Stimulated activated CD8-positive, alpha-beta memory T cell treated with anti-CD3 and anti-CD28 coated beads, Interleukin-2, amount 100 ng/mL, for 48 hours (primary cell): ENCODE results near the gene BMPER.

Experiments
- DNase-seq, 2 donors: peaks; one replicate each; pipeline ENCODE4 v3.0.0-alpha.2; 2020; ENCODE audit warnings: low read depth in 2 of 2

Gene BMPER

DNA sequence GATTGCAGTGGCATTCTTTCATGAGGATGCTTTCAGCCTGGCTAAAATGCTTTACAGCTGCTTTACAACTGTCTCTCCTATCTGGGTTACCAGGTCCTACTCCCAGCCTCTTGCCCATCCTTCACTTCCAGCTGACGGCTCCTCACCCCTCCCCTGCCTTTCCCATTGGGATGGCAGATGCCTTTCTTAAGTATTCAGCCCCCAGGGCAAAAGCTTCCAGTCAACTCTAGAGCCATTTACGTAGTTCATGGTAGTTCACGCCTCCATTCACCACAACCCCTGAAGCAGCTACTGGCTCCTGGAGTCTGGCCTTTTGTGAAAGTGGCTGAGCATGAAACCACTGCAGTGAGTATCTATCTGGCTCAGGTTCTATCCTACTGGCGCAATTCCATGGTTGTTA, 17.2 kb upstream of the BMPER start:
- no peak for DNase-seq

DNA sequence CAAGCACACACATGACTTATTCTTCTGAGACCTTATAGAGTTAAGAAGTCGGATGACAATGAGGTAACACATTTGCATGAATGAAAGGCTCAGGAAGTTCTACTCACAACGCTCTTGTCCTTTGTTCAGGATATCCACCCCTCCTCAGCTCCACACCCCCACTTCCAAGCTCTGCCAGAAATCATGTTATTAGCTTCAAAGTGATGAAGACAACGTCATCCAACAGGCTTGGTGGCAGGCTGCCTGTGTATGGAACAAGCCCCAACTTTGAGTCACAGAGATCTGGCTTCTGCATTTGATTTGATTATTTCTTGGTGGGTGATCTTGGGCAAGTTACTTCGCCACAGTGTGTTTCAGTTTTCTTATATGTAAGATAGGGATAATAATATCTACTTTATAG, 12.4 kb upstream of the BMPER start:
- DNase-seq = no peak

DNA sequence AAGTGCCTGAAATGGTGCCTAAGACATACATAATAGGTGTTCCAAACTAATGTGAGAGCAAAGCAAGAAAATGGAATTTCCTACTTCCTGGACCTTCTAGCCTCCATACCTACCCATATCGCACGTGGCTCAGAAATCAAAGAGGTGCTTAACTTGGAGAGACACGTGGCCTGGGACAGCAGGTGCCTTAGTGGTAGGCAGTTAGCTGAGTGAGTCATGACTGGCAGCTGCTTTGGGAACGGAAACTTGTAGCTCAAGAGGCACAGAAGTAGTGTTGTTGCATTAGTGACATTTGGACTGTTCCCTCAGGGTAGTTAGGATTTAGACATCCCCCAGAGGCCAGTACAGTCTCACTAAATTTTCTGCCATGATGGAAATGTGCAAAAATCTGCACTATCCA, 12.0 kb upstream of the BMPER start:
- no peak for DNase-seq

DNA sequence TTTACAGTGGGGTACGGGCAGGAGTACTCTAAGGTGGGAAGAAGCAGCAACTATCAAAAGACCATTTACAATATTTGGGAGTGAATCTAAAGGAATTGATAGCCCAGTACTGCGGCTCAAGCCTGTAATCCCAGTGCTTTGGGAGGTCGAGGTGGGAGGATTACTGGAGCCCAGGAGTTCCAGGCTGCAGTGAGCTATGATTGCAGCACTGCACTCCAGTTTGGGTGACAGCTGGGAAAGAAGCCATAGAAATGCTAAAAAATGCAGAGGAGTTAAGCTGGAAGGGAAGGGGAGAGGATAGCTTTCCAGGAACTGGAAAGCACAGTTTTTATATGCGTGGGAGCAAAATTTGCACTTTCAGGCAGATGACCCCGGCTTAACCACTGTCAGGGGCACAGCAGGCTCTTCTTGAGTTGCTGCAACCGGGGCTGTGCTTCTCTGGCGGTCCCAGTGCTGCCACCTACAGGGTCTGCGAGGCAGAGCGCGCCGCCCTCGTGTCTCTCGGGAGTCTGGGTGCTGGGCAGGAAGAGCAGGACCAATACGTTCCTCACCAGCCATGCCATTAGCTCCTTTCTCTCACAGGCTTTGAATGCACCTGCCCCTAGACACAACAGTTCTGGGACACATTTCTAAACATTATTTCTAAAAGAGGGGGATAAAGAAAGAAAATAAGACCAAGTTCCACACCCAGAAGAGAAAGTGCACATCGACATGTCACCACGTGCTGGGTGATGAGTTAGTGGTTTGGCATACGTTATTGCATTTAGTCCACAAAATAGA, 10.1 kb upstream of the BMPER start:
- DNase-seq = peak; percentile 58 to 72

DNA sequence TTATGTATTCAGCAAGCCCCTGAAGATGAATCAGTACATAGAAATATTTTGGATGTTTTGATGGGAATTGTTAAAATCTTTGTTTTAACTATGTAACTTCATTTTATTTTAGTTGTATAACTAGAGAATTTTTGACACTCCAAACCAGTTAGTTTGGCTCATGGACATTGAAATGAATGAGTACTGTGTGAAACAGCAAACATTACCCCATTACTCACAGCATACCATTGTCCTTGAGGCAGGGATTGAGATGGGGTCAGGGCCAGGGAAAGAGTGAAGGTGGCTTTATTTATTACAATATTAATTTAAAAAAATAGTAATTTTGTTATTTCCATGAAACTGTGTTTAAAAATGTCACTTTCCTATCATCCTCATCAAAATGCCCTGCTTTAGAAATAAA, 4.8 kb upstream of the BMPER start:
- DNase-seq = no peak

DNA sequence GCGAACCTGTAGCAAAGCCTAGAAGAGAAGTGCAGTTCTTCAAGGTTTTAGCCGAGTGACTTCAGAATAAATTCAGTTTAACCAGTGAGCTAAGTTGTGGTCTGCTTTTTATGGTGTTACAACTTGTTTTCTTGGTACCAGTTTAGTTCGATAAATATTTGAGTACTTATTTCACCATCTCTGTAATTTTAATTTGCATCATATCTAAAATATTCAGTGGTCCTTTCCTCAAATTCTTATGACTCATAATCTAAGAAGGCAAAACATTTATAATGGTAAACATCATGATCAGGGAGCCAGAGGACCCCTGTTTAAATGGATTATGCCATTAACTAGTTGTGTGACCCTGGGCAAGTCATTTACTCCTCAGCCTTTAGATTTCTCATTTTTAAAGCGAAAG, 4.1 kb upstream of the BMPER start:
- no peak for DNase-seq

DNA sequence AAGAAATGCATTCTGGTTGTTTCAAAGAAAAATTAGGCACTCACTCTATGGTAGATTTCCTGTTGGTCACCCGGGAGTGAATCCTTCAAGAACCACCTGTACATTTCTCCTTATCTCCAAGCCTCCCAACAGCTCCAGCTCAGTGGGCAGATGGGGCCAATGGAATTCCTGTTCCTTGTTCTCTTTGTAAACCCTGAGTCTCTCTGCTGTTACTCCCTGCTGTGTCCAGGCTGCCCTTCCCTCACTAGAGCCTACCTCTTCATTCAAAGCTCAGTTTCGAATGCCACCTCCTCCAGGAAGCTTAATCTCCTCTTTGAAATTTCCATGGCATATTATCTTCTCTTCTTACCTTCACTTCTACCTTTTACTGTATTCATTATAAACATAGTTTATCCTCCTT, 3.5 kb upstream of the BMPER start:
- DNase-seq = no peak

DNA sequence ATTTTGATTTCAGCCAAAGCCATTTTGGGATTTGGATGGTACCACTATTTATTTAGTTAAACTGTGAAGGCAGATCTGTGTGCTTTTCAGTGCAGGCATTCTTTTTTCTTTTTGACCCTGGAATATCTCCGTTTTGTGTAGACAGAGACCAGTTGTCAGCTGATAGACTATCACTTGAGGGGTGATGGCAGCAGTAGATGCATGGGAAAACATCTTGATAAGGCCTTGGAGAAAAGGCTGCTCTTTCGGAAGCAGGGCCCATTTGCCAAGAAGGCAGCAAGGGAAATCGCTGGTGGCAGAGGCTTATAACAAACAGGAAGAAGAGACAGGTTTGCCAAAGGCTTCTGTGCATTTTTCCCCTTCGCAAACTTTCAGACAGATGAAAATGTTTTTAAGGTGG, 2.6 kb upstream of the BMPER start:
- no peak for DNase-seq

DNA sequence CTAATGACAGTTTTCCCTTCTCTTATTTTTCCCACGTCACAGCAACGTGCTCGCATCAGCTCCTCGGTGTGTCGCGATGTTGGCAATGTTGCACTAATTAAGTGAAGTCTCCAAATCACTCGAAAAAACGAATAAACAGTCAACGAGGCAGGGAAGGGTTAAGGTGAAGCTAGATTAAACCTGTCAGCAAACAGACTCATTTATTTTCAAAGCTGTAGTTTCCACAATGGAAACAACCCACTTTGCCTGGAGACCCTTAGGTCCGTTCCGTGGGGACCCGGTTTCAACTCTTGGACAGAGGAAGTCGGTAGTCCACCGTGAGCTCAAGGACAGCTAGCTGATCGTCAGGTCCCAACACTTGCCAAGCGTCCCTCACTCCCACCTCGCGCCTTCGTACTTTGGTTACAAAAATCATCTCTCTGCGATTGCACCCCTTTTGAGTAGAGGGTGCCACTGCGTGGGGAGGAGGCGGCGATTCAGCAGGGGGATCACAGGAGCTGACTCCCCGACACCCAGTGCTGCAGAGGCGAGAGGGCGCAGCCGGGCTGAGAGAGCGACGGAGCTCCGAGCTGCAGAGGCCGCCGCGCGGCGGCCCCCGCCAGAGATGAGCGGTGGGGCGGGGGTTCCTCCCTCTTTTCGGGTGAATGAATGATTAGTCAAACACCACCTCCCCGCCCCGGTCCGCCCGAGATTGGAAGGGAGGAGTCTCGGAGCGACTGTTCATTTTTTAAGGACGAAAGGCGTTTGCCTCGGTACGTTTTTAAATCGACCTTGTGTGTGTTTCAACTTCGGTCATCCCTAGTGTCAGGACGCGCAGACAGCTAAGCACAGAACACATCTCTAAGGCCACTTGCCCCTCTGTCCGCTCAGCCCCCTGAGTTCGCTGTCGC, 1.3 kb upstream of the BMPER start:
- DNase-seq = peak in 1 of 2 donors; percentile 20

DNA sequence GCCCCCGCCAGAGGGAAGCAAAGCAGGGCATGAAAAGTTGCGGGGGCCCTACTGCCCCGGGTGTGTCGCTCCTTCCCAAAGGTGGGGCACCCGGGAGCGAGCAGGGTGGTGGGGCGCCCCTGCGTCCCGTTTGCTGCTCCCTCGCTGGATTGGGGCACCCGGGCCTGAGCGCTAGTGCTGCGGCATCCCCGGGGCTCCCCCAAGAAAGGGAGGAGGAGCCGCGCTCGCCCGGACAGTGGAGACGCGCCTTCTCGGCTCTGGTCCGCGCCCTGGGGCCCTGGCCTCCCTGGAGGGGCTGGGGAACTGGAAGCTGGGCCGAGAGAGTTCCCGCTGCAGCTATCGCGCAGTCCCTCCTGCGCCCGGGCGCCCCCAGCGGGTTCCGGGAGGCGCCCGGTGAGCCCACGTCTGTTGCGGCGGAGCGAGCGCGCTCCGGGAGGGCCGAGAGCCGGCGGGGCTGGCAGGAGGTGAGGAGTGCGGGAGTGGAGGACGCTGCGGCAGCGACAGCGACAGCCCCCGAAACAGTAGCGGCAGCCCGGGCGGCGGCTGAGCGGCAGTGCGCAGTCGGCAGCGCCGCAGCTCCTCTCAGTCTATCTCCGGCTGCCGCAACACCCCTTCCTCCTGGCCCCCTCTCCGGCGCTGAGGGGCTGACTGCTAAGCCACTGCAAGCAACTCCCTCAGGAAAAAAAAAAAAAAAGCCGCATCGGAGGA, 504 bp upstream of the BMPER start:
- DNase-seq = peak in 1 of 2 donors; percentile 4

DNA sequence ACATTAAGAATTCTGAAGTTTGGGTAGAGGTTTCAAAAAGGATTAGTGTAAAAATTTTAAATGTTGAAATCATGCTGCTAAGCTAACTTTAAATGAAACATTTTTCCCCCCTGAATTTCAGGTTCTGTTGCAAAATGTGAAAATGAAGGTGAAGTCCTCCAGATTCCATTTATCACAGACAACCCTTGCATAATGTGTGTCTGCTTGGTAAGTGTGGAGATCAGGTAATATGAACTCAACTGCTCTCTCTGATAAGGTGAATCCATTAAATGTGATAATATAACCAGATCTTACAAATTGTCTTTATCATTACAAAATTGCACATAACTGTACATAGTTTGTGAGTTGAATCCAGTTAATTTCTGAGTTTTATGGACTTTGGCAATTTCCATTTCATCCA, 1.4 kb downstream of the BMPER start:
- no peak for DNase-seq

DNA sequence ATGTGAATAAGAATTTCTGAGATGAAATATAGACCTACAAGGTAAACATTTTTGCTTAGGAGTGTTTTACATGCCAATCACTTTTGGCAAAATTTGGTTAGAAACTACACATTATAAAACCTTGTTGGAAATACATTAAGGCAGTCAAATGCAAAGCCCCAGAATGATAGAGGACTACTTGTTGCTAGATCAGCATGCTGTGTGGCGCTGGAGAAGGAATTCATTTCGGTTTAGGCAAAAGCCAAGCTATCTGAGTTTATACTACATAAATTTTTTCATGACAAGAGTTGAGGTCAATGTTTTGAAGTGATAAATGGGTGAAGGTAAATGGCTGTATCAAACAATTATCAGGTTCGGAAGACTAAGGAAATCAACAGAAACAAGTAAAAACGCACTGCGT, 2.3 kb downstream of the BMPER start:
- DNase-seq = no peak

DNA sequence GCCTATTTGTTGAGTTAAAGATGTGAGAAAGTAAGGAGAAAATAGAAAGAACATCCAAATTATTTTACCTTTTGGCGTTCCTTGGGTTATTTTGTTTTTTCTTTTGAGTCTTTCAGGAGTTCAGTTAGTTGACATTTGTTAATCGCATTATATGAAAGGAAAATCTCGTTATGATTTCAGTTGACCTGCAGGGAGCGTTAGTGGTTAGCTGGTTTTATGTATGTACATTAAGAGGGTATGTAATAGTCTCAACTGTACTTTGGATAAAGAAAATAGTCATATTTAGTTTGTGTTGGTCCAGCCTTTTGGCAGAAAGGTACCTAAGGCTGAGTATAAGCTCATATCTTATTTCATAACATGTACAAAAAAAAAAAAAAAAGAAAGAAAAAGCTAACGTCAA, 4.0 kb downstream of the BMPER start:
- no peak for DNase-seq

DNA sequence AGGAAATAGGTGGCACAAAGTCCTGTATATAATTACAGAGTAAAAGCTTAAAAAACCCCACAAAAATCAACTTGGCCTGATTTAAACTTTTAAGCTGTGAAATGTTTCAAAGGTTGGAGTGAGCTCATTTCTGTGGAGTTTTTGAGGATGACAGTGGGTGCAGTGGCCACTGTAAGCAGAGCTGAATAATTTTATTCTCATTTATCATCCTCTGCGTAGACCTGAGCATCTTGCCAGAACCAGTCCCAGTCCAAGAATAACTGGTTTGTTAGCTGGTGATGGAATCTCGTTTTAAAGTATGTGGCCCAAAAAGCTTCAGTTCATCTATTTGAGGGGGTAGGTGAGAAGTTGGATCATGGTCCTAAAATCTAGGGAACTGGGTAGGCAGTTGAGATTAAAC, 4.4 kb downstream of the BMPER start:
- DNase-seq = no peak

DNA sequence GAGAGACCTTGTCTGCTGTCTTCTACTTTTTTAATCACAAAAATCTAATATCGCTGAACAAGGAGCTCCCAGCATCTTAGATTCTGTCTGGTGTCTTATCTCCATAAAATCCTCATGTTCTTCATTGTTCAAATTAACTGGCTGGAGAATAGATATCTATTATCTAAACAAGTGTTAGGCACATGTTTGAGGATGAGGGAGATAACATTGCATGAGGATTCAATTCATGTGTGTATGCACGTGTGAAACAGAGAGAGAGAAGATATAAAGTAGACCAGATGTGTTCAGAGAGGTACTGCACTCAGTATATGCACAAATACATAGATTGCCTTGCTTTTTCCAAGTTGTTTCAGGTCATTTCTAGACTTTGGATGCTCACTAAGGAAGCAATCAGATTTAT, 5.4 kb downstream of the BMPER start:
- no peak for DNase-seq

DNA sequence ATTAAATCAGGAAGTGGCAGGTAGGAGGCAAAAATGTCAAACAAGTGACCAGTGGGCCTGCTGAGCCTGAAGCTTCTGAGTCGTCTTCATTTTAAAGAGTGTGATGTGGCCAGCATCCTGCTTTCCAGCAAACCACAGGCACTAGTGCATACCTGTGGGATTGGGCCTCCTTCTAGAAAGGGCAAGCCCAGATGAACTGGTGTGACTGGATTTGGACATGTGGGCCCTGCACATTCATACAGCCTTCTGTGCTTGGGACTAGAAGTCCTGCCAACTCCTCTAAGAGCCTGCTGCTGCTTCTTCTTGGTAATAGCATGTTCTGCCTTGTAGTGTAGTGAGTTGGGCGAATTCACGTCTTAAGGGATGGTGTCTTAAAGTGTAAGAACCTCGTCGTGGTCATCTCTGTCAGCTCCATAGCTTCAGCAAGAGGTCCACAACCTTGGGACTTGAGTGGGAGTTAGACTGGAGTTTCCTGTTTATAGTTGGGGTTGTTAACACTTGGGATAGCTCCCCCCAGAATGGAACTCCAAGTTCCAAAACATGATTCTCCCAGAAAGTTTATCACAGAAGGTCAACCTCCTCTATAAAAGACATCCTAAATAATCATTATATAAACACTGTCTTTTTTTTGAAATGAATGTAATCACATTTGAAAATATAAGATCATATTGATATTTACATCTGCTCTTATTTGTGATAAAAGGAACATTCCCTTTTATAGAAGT, 11.2 kb downstream of the BMPER start:
- DNase-seq = no peak

DNA sequence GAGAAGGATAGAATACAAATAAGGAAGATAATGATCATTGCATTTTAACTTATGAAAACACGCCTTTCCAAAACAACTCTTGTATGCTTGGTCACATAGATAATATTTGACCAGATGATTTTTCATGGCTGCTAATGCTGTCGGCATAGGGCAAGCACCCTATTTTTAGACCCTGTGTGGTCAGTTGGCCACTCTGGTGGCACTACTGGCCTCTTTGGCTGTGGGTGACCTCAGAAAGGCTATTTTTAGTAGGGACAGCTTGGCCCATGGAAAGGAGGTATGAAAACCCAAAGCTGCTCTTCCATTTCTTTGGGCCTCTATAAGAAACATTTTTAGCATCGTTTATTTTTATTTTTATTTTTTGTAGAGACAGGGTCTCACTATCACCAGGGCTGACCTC, 12.3 kb downstream of the BMPER start:
- DNase-seq = no peak

DNA sequence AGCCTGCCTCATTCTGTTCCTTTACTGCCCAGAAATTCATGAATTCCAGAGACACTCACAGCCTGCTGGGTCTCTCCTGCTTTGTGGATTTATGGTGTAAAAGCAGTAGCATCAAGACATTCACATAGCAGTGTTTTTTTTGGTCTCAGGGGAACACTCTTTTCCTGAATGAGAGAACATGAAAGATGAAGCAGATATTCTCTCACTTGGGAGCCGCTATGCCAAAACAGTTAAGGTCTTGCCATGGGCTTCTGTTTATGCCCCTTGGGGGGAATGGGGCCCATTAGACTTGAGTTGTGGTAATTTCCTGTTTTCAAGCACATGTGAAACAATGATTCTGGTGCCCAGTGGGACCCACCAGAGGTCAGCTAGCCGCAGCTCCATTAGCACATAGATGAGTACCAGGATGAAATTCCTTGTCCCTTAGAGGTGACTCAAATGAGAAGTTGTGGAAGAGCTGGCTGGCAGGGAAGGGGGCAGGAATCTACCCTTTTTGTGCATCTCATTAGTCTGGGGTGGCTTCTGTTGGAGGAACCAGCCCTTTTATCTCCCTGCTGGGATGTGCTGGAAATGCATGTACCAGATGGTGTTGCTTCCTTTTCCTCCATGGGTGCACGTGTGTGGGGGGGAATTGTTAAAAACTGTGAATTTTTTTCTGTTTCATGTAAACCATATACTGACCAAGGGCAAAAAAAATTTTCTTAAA, 13.3 kb downstream of the BMPER start:
- no peak for DNase-seq

DNA sequence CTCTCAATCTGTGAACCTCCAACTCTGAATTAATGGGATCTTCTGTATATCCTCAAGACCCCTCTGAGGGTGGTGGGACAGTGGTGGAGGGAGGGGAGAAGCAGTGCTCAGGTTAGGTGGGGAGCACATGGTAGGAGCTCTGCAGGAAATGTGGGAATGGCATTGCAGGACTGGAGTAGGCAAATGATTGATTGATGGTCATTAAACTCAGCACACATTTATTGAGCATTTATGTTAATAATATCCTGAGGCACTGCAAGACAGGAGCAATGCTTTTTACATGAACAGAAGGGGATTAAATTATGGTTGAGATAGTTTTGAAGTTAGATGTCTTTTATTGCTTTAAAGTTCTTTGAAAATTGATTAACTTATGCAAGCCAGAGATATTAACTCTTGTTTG, 14.1 kb downstream of the BMPER start:
- DNase-seq = no peak

DNA sequence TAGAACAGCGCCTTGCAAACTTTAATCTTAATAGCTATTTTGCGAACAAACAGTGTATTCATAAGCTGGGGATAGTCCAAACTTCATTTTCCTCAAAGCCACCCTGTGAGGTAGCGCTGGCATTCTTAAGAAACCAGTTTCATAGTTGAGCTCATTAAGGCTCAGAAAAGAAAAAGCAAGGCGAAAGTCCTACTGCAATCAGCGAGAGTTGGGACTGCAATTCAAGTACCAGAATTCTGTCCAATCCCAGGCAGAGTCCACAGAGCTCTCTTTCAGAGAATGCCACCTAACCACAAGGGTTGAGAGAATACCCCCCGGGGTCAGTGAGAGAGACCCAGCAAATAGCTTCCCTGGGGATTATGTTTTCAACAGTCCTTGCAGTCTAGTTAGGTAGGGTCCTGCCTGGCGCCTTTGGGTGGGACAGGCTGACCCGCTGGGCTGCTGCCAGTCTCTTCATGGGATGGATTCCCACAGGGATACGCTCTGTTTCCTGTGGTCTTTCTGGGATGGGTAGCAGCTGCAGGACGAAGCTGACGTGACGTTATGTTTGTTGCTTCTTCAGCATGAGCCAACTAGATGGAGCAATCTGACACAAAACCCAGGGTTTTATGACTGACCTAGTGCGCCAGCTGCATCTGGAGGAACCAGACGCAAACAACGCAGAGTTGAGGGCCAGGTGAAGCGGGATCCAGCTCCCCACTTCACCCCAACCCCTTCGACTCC, 16.0 kb downstream of the BMPER start:
- no peak for DNase-seq

DNA sequence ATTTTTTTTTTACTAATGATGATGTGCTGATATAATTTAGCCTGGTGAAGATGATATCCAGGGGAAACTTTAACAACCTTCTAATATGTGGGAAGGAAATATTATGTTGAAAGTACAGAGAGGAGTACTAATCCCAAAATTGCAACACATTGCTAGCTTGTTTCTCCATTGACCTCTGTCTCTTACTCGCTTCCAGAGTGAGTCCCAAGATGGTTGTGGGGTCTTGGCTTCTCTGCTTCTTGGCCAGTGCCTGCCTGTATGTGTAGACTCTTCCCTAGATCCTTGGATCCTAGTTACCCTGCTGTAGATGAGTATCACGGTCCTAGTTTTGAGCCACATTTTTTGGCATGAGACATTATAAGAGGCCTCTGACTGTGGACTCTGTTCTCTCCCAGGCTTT, 17.5 kb downstream of the BMPER start:
- DNase-seq = no peak
